ENCODE measurements around the gene NANP.

NANP gene

DNA sequence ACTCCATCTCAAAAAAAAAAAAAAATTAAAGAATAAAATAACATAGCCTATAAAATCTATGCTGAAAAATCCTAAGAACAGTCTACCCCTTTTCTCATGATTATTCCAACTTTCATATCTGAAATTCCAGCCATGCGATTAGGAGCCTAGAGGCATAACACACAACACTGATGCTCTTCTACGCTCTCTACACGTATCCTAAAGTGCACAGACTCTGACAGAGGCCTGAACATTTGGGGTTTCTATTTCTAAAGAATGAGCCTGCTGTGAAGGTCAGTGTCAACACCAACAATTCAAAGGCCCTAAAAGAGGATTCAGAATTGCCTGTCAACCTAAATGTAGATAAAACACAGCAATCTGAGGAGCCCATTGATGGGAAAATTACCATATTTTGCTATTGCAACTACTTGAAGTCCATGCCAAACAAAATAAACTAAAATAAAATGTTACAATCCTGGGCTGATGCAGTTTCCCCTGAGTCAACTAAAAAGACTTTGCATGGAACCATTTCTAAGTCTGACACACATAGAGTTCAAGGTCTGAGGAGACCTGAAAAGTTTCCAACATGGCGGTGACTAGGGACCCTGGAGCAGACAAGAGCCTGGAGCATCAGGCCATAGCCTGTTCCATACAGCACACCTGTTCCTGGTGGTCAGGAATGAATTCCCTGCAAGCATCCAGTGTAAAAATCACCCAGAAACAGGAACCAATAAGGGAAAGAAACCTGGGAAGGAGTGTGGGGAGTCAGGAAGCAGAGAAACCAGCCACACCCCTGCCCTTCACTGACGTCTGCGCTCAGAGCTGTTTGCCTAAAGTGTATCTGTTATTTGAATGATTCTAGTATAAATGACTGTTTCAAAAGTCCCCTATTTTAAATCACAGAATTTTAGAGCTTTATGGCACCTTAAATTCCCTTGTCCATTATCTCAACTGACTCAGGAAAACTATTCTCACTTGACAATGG is 50.2 kb downstream of the NANP start:
- DNase-seq (ENCODE audit: low read depth in 1 of 2, low spot score in 1 of 2), result no peak

- DNase-seq (ENCODE audit: low read depth in 1 of 2, low spot score in 1 of 2), result no peak
Observed at GRCh38 chr20:25571817-25572216, 52.0 kb downstream of the NANP start.

DNA sequence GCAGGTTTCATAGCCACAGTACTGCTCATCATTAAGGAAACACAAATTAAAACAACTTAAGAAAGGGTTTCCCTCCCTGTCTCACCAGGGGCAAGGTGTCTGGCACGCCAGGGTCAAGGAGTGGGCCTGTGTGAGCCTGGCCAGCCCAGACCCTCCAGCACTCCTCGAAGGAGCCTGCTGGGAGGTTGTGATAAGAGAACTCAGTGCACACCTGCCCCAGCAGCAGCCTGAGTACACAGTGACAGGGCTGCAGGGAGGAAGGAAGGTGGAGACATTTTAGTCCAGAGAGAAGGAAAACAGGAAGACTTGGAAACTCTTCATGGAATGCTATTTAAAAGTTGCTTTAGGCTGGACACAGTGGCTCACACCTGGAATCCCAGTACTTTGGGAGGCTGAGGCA is 52.6 kb downstream of the NANP start:
- DNase-seq (ENCODE audit: low read depth in 1 of 2, low spot score in 1 of 2), result no peak

DNA sequence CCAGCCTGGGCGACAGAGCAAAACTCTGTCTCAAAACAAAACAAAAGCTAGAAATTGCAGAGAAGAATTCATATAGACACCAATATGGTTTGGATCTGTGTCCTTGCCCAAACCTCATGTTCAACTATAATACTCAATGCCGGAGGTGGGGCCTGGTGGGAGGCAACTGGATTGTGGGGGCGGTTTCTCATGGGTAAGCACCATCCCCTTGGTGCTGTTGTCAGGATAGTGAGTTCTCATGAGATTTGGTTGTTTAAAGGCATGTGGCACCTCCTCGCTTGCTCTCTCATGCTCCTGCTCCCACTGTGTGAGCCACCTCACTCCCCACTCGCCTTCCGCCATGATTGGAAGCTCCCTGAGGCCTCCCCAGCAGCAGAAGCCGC is 53.7 kb downstream of the NANP start:
- DNase-seq (ENCODE audit: low read depth in 1 of 2, low spot score in 1 of 2), result no peak

GRCh38 chr20:25567286-25567685 is 56.5 kb downstream of the NANP start:
- no peak for DNase-seq (ENCODE audit: low read depth in 1 of 2, low spot score in 1 of 2)

DNA sequence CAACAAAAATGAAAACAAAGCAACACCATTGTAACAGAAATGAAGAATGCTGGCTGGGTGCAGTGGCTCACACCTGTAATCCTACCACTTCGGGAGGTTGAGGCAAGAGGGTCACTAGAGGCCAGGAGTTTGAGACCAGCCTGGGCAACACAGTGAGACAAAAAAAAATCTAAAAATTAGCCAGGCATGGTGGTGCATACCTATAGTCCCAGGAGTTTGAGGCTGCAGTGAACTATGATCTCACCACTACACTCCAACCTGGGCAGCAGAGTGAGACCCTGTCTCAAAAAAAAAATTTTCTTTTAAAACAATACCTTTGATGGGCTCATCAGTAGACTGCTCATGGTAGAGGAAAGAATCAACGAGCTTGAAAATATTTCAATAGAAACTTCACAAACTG is 57.0 kb downstream of the NANP start:
- DNase-seq (ENCODE audit: low read depth in 1 of 2, low spot score in 1 of 2), result no peak

DNA sequence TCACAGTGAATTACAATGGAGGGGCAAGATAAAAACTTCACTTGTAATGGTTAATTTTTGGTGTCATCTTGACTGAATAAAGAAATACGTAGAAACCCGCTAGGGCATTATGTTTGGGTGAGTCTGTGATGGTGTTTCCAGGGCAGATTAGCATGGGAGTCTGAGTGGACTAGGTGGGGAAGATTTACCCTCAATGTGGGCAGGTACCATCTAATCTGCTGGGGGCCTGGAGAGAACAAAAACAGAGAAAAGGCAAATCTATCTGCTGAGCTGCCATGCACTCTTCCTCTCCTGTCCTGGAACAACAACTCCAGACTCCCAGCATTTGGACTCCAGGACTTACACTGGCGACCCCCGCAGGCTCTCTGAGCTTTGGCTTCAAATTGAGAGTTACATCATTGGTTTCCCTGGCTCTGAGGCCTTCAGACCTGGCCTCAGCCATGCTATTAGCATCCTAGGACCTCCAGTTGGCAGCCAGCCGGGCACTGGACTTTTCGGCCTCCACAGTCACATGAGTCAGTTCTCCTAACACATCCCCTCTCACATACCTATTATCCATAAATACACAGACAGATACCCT is 58.1 kb downstream of the NANP start:
- no peak for DNase-seq (ENCODE audit: low read depth in 1 of 2, low spot score in 1 of 2)

DNA sequence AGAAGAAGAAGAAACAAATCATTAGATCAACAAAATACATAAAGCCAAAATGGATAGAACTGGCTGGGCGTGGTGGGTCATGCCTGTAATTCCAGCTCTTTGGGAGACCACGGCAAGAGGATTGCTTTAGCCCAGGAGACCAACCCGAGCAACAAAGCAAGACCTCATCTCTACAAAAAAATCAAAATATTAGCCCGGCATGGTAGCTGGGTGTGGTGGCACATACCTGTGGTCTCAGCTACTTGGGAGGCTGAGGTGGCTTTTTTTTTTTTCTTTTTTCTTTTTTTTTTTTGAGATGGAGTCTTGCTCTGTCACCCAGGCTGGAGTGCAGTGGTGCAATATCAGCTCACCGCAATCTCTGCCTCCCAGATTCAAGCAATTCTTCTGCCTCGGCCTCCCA is 59.9 kb downstream of the NANP start:
- DNase-seq (ENCODE audit: low read depth in 1 of 2, low spot score in 1 of 2), result no peak

DNA sequence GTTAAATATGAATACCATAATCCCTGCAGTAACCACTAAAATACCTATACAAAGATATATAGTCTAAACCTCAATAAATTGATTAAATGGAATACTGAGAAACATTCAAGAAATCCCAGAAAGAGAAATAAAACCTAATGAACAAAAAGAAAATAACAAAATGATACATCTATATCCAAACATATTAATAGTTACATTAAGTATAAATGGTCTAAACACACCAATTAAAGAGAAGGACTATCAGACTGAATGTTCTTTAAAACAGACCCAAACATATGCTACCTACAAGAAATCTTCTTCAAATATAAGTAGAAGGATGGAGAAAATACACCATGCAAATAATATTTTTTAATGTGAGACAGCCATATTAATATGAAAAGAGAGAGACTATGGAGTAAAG is 60.5 kb downstream of the NANP start:
- no peak for DNase-seq (ENCODE audit: low read depth in 1 of 2, low spot score in 1 of 2)
